SK-N-SH treated with all-trans-retinoic acid at 6 μM for 48 hours (cell line): Measurements from ENCODE around the gene RTN4RL1.

Source experiments
- ATAC-seq: fragments of 200-7000 bp; cut with Tn5 transposase; 3 replicates; pipeline ENCODE4 v1.9.1; 2020; ENCODE audit warnings: mild to moderate bottlenecking, moderate library complexity
- ARNTL ChIP-seq: fragments of 450-650 bp; formaldehyde crosslinking; IDR thresholded peaks from 2 replicates; pipeline ENCODE4 v1.5.0; 2020; ENCODE audit warnings: low read depth, mild to moderate bottlenecking, moderate library complexity, borderline replicate concordance
- BACH2 ChIP-seq: fragments of 250-450 bp; sonication (Bioruptor Pico); IDR thresholded peaks from 2 replicates; pipeline ENCODE4 v1.9.0; 2021; ENCODE audit warnings: mild to moderate bottlenecking, borderline replicate concordance
- CREB5 ChIP-seq: fragments of 250-450 bp; sonication (Bioruptor Pico); IDR thresholded peaks from 2 replicates; pipeline ENCODE4 v1.5.1; 2020; ENCODE audit warnings: low read depth, mild to moderate bottlenecking, moderate library complexity
- CSDC2 ChIP-seq: fragments of 250-450 bp; sonication (Bioruptor Pico); IDR thresholded peaks from 2 replicates; pipeline ENCODE4 v1.5.0; 2020; ENCODE audit warnings: mild to moderate bottlenecking, moderate library complexity
- CSRNP3 ChIP-seq: fragments of 250-450 bp; sonication (Bioruptor Pico); IDR thresholded peaks from 2 replicates; pipeline ENCODE4 v1.5.1; 2021; ENCODE audit warnings: mild to moderate bottlenecking, moderate library complexity
- ESRRG ChIP-seq: fragments of 250-450 bp; sonication (Bioruptor Pico); IDR thresholded peaks from 2 replicates; pipeline ENCODE4 v1.6.1; 2021; ENCODE audit warnings: mild to moderate bottlenecking
- GLIS3 ChIP-seq: fragments of 250-450 bp; sonication (Bioruptor Pico); IDR thresholded peaks from 2 replicates; pipeline ENCODE4 v1.5.0; 2020; ENCODE audit warnings: mild to moderate bottlenecking, moderate library complexity
- ISL1 ChIP-seq: fragments of 250-450 bp; sonication (Bioruptor Pico); IDR thresholded peaks from 2 replicates; pipeline ENCODE4 v2.1.2; 2022; ENCODE audit warnings: mild to moderate bottlenecking, moderate library complexity
- OSR1 ChIP-seq: fragments of 250-450 bp; sonication (Bioruptor Pico); IDR thresholded peaks from 2 replicates; pipeline ENCODE4 v1.8.0; 2022; ENCODE audit warnings: moderate library complexity, mild to moderate bottlenecking, inconsistent platforms
- PATZ1 ChIP-seq: fragments of 250-450 bp; sonication (Bioruptor Pico); IDR thresholded peaks from 2 replicates; pipeline ENCODE4 v1.8.0; 2020; ENCODE audit warnings: mild to moderate bottlenecking, moderate library complexity, borderline replicate concordance
- PPARA ChIP-seq: fragments of 250-450 bp; sonication (Bioruptor Pico); IDR thresholded peaks from 2 replicates; pipeline ENCODE4 v1.5.0; 2020; ENCODE audit warnings: mild to moderate bottlenecking, borderline replicate concordance
- TCF4 ChIP-seq: fragments of 250-450 bp; sonication (Bioruptor Pico); IDR thresholded peaks from 2 replicates; pipeline ENCODE4 v1.8.0; 2021; ENCODE audit warnings: mild to moderate bottlenecking, moderate library complexity, borderline replicate concordance
- TOX ChIP-seq: fragments of 250-450 bp; sonication (Bioruptor Pico); IDR thresholded peaks from 2 replicates; pipeline ENCODE4 v1.8.0; 2021; ENCODE audit warnings: mild to moderate bottlenecking, moderate library complexity, borderline replicate concordance
- TSHZ2 ChIP-seq: fragments of 250-450 bp; sonication (Bioruptor Pico); IDR thresholded peaks from 2 replicates; pipeline ENCODE4 v1.5.0; 2020; ENCODE audit warnings: mild to moderate bottlenecking, moderate library complexity
- ZC3H10 ChIP-seq: fragments of 250-450 bp; sonication (Bioruptor Pico); IDR thresholded peaks from 2 replicates; pipeline ENCODE4 v1.5.1; 2021; ENCODE audit warnings: mild to moderate bottlenecking, moderate library complexity
- ZFP3 ChIP-seq: fragments of 250-450 bp; sonication (Bioruptor Pico); IDR thresholded peaks from 2 replicates; pipeline ENCODE4 v1.5.0; 2020; ENCODE audit warnings: mild to moderate bottlenecking, moderate library complexity
- ZFP30 ChIP-seq: fragments of 450-650 bp; formaldehyde crosslinking; IDR thresholded peaks from 2 replicates; pipeline ENCODE4 v1.5.0; 2022; ENCODE audit warnings: mild to moderate bottlenecking, moderate library complexity
- ZNF565 ChIP-seq: fragments of 450-650 bp; formaldehyde crosslinking; conservative IDR thresholded peaks from 2 replicates; pipeline ENCODE4 v1.5.0; 2020; ENCODE audit warnings: low read depth, mild to moderate bottlenecking, moderate library complexity

RTN4RL1 gene

DNA sequence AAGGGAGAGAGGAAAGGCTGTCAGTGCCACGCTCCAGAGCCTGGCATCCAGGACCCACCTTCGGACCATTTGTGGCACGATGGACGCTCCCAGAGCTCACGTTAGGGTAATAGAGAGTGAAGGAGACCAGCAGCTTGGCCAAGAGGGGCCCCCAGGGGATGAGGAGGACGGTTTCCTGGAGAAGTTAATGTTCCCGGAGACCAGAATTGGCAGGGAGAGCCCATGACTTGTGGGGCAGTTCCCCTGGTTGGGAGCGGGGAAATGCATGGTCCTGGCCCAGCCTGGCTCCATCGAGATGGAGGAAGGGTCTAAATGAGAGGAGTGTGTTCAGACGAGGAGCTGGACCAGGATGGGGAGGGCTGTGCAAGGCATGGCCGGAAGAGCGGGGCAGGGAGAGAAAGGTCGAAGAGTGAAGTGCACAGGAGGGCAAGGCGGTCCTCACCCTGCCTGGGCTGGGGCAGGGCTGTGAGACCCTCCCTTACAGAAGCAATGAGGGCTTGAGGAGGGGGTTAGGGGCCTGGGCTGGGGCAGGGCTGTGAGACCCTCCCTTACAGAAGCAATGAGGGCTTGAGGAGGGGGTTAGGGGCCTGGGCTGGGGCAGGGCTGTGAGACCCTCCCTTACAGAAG lies 26.9 kb upstream of the RTN4RL1 start (continued):
- TF ChIP-seq TSHZ2 (CRISPR knock-in tag) (no peak), ESRRG (CRISPR knock-in tag) (no peak), TOX (CRISPR knock-in tag) (no peak), ISL1 (CRISPR knock-in tag) (no peak), OSR1 (no peak)

DNA sequence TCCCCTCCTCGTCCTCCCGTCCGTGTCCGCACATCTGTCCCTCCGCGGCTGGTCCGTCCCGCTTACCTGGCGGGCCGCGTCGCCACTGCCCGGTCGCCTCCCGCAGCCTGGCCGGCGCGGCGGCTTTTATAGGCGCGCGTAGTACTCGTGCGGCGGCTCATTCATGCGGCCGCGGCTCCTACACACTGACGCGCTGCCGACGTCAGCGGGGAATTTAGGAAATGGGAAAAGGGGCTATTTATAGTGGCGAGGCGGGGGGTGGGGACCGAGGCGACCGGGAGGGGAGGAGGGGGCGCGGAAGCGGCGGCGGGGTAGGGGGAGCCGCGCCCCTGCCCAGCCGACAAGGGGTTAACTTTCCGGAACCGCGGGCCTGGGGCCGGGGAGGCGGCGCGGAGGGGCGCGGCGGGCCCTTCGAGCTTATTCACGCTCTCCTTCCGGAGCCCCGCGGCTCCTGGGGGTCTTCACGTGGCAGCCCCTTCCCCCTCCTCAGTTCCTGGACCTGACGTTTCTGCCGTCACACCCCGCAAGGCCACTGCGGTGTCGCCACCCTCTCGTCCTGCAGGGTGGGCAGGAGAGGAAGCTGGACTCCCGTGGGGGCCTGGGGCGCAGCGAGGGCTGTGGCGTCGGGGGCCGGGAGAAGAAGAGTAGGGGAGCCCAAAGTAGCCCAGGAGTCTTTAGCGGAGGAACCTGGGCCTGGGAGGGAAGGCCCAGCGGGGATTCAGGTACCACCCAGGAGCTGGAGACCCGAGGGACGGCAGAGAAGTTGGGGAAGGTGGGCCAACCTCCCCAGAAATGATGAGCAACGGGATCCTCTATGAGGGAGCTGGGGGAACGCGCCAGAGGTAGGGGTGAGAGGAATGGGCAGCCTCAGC lies 26.2 kb upstream of the RTN4RL1 start:
- TF ChIP-seq ARNTL (CRISPR knock-in tag): no peak
- no peak for TF ChIP-seq GLIS3 (CRISPR knock-in tag)
- no peak for ATAC-seq

DNA sequence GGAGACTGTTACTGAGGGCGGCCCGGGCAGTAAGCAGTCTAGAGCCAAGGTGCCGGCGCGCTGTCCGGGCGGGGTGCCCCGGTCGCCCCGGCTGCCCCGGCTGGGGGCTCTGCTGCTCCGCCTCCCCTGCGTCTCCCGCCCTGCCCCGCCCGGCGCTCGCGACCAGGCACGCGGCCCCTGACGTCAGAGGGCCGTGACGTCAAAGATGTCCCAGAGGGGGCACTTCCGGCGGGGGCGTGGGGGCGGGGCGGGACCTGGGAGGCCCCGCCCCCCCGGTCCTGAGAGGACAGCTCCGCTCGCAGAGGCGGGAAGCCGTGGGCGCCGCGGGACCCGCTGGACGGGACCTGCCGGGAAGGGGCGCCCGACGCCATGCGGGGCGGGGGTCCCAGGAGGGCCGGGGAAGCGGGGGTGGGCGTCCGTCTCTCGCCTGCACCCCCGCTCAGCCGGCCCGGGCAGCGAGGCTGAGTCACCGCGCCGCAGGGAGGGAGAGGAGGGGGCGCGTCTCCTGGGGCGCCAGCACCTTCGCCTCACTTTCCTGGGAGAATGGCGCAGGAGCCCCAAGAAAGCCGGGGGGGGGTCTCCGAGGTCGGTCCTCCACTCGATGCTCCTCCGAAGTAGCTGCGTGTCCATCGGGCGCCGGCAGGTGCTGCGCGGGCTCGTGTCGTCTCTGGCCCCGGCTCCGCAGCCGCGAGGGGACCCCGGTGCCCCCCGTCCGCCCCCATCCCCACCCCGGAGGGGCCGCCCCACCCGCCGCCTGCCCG lies 25.3 kb upstream of the RTN4RL1 start:
- no peak for TF ChIP-seq PPARA (CRISPR knock-in tag)
- no peak for TF ChIP-seq ZFP3 (CRISPR knock-in tag)
- no peak for TF ChIP-seq CREB5
- TF ChIP-seq ZFP30 (CRISPR knock-in tag): no peak
- TF ChIP-seq ZC3H10 (CRISPR knock-in tag): no peak
- TF ChIP-seq TOX (CRISPR knock-in tag): no peak
- no peak for TF ChIP-seq CSRNP3 (CRISPR knock-in tag)
- TF ChIP-seq BACH2 (CRISPR knock-in tag): no peak
- no peak for TF ChIP-seq TSHZ2 (CRISPR knock-in tag)
- no peak for TF ChIP-seq ZNF565
- TF ChIP-seq ISL1 (CRISPR knock-in tag): no peak
- TF ChIP-seq PATZ1: no peak
- no peak for TF ChIP-seq ARNTL (CRISPR knock-in tag)
- TF ChIP-seq CSDC2 (CRISPR knock-in tag): no peak
- TF ChIP-seq TCF4 (CRISPR knock-in tag): no peak
- peak; percentile 13 for ATAC-seq
